Endothelial cell of umbilical vein (primary cell): ENCODE data around the gene SDK2. TPM values are rescaled to one million over a fixed set of nuclear protein-coding genes. Genes with fewer than 3 reads are reported as not detected.

Experiments
- BruUV-seq: library from RNA; stranded (reverse); fragments of 400-500 nt; replicated peaks from 2 replicates; lab custom pipeline; 2021; lab: Mats Ljungman, UMichigan
- CTCF ChIA-PET: fragments of 300-600, 350-600 bp; sonication (Branson Sonifier 250); formaldehyde crosslinking; loops from one replicate; lab custom pipeline; 2021; ENCODE audit warnings: antibody characterized with exemption, inconsistent platforms; lab: Charles Lee
- POLR2A ChIA-PET: fragments of 300-600, 350-600 bp; sonication (Branson Sonifier 250); formaldehyde crosslinking; loops from one replicate; lab custom pipeline; 2021; ENCODE audit warnings: antibody characterized with exemption, inconsistent platforms; lab: Charles Lee
- DNase-seq: peaks from one replicate; pipeline ENCODE4 v3.0.0-alpha.2; 2011; ENCODE audit warnings: low read depth, low spot score
- FAIRE-seq: peaks from 2 replicates; lab custom pipeline; 2011; peaks lifted over from hg19 to GRCh38; lab: Jason Lieb, UNC
- H2AFZ ChIP-seq: 2 replicates; pipeline ENCODE4 v1.6.0; 2012; ENCODE audit warnings: low read depth, low read length, control low read depth, inconsistent platforms
- H3K27ac ChIP-seq: 2 replicates; pipeline ENCODE4 v1.5.1; 2011; ENCODE audit warnings: low read depth, mild to moderate bottlenecking, control low read depth, low read length, moderate library complexity; ENCODE audit not compliant: insufficient read depth
- H3K27me3 ChIP-seq, 2 experiments: 2 replicates each; pipeline versions ENCODE4 v1.6.0 to v1.6.1; 2011; ENCODE audit warnings: low read length in 2 of 2, mixed read lengths in 1 of 2; ENCODE audit not compliant: control insufficient read depth in 2 of 2, insufficient read depth in 2 of 2
- H3K36me3 ChIP-seq, 2 experiments: 2 replicates in 1 of 2; 3 replicates in 1 of 2; pipeline ENCODE4 v1.5.1; 2011; ENCODE audit warnings: low read length in 2 of 2, mild to moderate bottlenecking in 1 of 2, moderate library complexity in 1 of 2; ENCODE audit not compliant: control insufficient read depth in 2 of 2, insufficient read depth in 2 of 2; ENCODE audit errors: extremely low read depth in 1 of 2
- H3K4me1 ChIP-seq: 3 replicates; pipeline ENCODE4 v1.5.1; 2011; ENCODE audit warnings: mild to moderate bottlenecking, low read length; ENCODE audit not compliant: control insufficient read depth, insufficient read depth; ENCODE audit errors: extremely low read depth
- H3K4me2 ChIP-seq: 2 replicates; pipeline ENCODE4 v1.6.1; 2011; ENCODE audit warnings: low read length, control low read depth, mixed read lengths; ENCODE audit not compliant: insufficient read depth
- H3K4me3 ChIP-seq, 3 experiments: fragments of 200-600 bp in 1 of 3; sonication (generic), shearing (Covaris generic) in 1 of 3; replicated peaks in 1 of 3; 2 replicates each; pipeline ENCODE4 v1.5.1; 2011 to 2016; ENCODE audit warnings: control low read depth in 3 of 3, low read length in 3 of 3, mild to moderate bottlenecking in 2 of 3, inconsistent platforms in 1 of 3, low read depth in 1 of 3, moderate library complexity in 1 of 3; ENCODE audit not compliant: insufficient read depth in 1 of 3
- H3K79me2 ChIP-seq: 2 replicates; pipeline ENCODE4 v1.6.0; 2012; ENCODE audit warnings: low read length, inconsistent platforms; ENCODE audit not compliant: control insufficient read depth, insufficient read depth
- H3K9ac ChIP-seq: replicated peaks from 2 replicates; pipeline ENCODE3; 2011; ENCODE audit warnings: low read length, control low read depth; ENCODE audit not compliant: insufficient read depth; ENCODE audit errors: extremely low read depth
- H3K9me1 ChIP-seq: replicated peaks from 3 replicates; pipeline ENCODE4 v1.6.0; 2011; ENCODE audit warnings: mild to moderate bottlenecking, low read length; ENCODE audit not compliant: control insufficient read depth, insufficient read depth; ENCODE audit errors: extremely low read depth
- H3K9me3 ChIP-seq: replicated peaks from 2 replicates; pipeline ENCODE4 v1.5.1; 2012; ENCODE audit warnings: low read length, inconsistent platforms; ENCODE audit not compliant: control insufficient read depth, insufficient read depth
- H4K20me1 ChIP-seq: replicated peaks from 2 replicates; pipeline ENCODE3; 2011; ENCODE audit warnings: mild to moderate bottlenecking, low read length; ENCODE audit not compliant: control insufficient read depth, insufficient read depth; ENCODE audit errors: extremely low read depth
- CTCF ChIP-seq, 2 donors: IDR thresholded peaks; 1 replicate in 1 of 2; 2 replicates in 1 of 2; pipeline ENCODE4 v1.5.1; 2011; ENCODE audit warnings: low read length in 2 of 2, mild to moderate bottlenecking in 2 of 2, moderate library complexity in 2 of 2, control low read depth in 1 of 2, inconsistent platforms in 1 of 2, low read depth in 1 of 2; ENCODE audit not compliant: insufficient read depth in 1 of 2; ENCODE audit errors: extremely low read depth in 1 of 2
- EZH2 ChIP-seq: IDR thresholded peaks from 2 replicates; pipeline ENCODE4 v1.6.1; 2012; ENCODE audit warnings: borderline replicate concordance, low read depth, mild to moderate bottlenecking, moderate library complexity, low read length, inconsistent platforms; ENCODE audit not compliant: severe bottlenecking
- FOS ChIP-seq: IDR thresholded peaks from 2 replicates; pipeline ENCODE4 v1.6.1; 2011; ENCODE audit warnings: mild to moderate bottlenecking, low read length, moderate library complexity, borderline replicate concordance; ENCODE audit not compliant: insufficient read depth
- GATA2 ChIP-seq: IDR thresholded peaks from 2 replicates; pipeline ENCODE4 v1.7.0; 2011; ENCODE audit warnings: low read depth, mild to moderate bottlenecking, moderate library complexity, mixed read lengths, low read length; ENCODE audit not compliant: insufficient read length, insufficient read depth
- JUN ChIP-seq: IDR thresholded peaks from 2 replicates; pipeline ENCODE4 v1.6.1; 2011; ENCODE audit warnings: borderline replicate concordance, low read depth; ENCODE audit not compliant: insufficient read length, insufficient read depth
- MAX ChIP-seq: IDR thresholded peaks from 2 replicates; pipeline ENCODE4 v1.6.1; 2011; ENCODE audit not compliant: insufficient read depth, insufficient read length
- MYC ChIP-seq: IDR thresholded peaks from one replicate; pipeline ENCODE4 v1.6.1; 2011; ENCODE audit warnings: mild to moderate bottlenecking, low read depth, low read length
- POLR2A ChIP-seq: IDR thresholded peaks from 2 replicates; pipeline ENCODE4 v1.6.1; 2012; ENCODE audit warnings: low read depth, mild to moderate bottlenecking, control low read depth, low read length
- POLR2AphosphoS5 ChIP-seq: IDR thresholded peaks from 2 replicates; pipeline ENCODE4 v1.6.1; 2012; ENCODE audit warnings: low read depth, mild to moderate bottlenecking, control low read depth, low read length, moderate library complexity; ENCODE audit not compliant: insufficient read depth
- dilution Hi-C: fragments of 300-500 bp; cut with MboI; formaldehyde crosslinking; loops from one replicate; pipeline ENCODE4 v1.15.0; 2019; ENCODE audit warnings: low sequenced_read_pairs; ENCODE audit not compliant: extremely low pct_ligation_motif_present
- intact Hi-C: fragments of 100-400 bp; cut with micrococcal nuclease; formaldehyde crosslinking; loops from one replicate; pipeline ENCODE4 v1.10.0; 2022
- polyA plus RNA-seq, 4 experiments: library from polyadenylated mRNA; depleted of rRNA in 3 of 4; stranded (reverse) in 3 of 4; unstranded in 1 of 4; fragments of >200 nt; gene quantifications; 2 replicates each; pipeline versions ENCODE4 v1.2.1 to v1.2.3, GENCODE V29; 2011 to 2012; ENCODE audit warnings: missing spikeins in 1 of 4
- total RNA-seq: library from RNA; stranded (reverse); gene quantifications from 2 replicates; pipeline ENCODE4 v1.2.3, GENCODE V29; 2021

The SDK2 gene
- total and polyA plus RNA-seq, 2 donors (not counting 3 experiments of a cell fraction or from before 2014, with no cell fraction given): not detected

GRCh38 chr17:73522696-73523095 lies 121.5 kb downstream of the SDK2 start:
- dilution Hi-C loops (no loop called here), intact Hi-C loops (no loop called here)
- no TSS peak for BruUV-seq

More at GRCh38 chr17:73522696-73523095, 121.5 kb downstream of the SDK2 start:
- ChIA-PET CTCF (no interaction called here), POLR2A (no interaction called here)
- Histone ChIP-seq H3K79me2 (no peaks in the 10 kb centered on the region), H3K4me1 (no peaks in the 10 kb centered on the region), H3K27me3 (no peaks in the 10 kb centered on the region), H2AFZ (no peak overlapping the region), H3K27ac (no peak overlapping the region), H3K4me3 (no peak overlapping the region), H3K9me3 (no peaks in the 10 kb centered on the region), H4K20me1 (no peaks in the 10 kb centered on the region), H3K4me2 (no peak overlapping the region), H3K9me1 (no peaks in the 10 kb centered on the region), H3K36me3 (no peaks in the 10 kb centered on the region), H3K9ac (no peak overlapping the region)
- DNase-seq (no peak), FAIRE-seq (no peak)
- TF ChIP-seq MYC (no peak), EZH2 (no peak), GATA2 (no peak), MAX (no peak), POLR2A (no peak), CTCF (IDR thresholded peaks at IDR 0.05; ENCODE audit: extremely low read depth in 1 of 2, insufficient read depth in 1 of 2, low read depth in 1 of 2, low read length in 2 of 2) (no peak), JUN (no peak), POLR2AphosphoS5 (no peak), FOS (no peak)
